CD4-positive, alpha-beta T cell treated with Interleukin-12 subunit alpha and Interleukin-12 subunit beta, for 1 hour (primary cell): Measurements from ENCODE around the gene TMPRSS3.

Experiments
- DNase-seq: peaks from one replicate; pipeline ENCODE4 v3.0.0-alpha.2; 2020

Gene TMPRSS3

GRCh38 chr21:42370894-42371654 lies 24.8 kb downstream of the TMPRSS3 start:
- DNase-seq, result no peak

GRCh38 chr21:42369821-42370220 lies 26.0 kb downstream of the TMPRSS3 start:
- DNase-seq, result no peak

GRCh38 chr21:42367367-42368165 lies 28.3 kb downstream of the TMPRSS3 start:
- DNase-seq, result no peak

- no peak for DNase-seq
These were observed 29.4 kb downstream of the TMPRSS3 start, which contains the start of gene TFF1 for GRCh38 chr21:42366292-42367010. Gene TFF1 (minus strand): TSS chr21:42366535. CDS start chr21:42366495, 40 bp downstream.

GRCh38 chr21:42365770-42366169 lies 30.1 kb downstream of the TMPRSS3 start:
- DNase-seq, result no peak

GRCh38 chr21:42364304-42364865 lies 31.5 kb downstream of the TMPRSS3 start:
- no peak for DNase-seq

GRCh38 chr21:42363312-42363711 lies 32.5 kb downstream of the TMPRSS3 start:
- DNase-seq, result no peak

- DNase-seq, result no peak
These were observed 33.2 kb downstream of the TMPRSS3 start for GRCh38 chr21:42362700-42363099.

GRCh38 chr21:42362198-42362597 lies 33.7 kb downstream of the TMPRSS3 start:
- no peak for DNase-seq

GRCh38 chr21:42361286-42361685 lies 34.6 kb downstream of the TMPRSS3 start:
- DNase-seq, result no peak

- peak; percentile 8 for DNase-seq
These were observed 35.5 kb downstream of the TMPRSS3 start for GRCh38 chr21:42360317-42360716.

GRCh38 chr21:42358937-42359336 lies 36.9 kb downstream of the TMPRSS3 start:
- DNase-seq, result no peak

GRCh38 chr21:42358261-42358660 lies 37.6 kb downstream of the TMPRSS3 start:
- DNase-seq, result no peak

- DNase-seq, result no peak
These were observed 38.5 kb downstream of the TMPRSS3 start for GRCh38 chr21:42357307-42357706.

- no peak for DNase-seq
These were observed 39.2 kb downstream of the TMPRSS3 start for GRCh38 chr21:42356650-42357049.

- DNase-seq, result no peak
These were observed 39.8 kb downstream of the TMPRSS3 start for GRCh38 chr21:42356046-42356445.

- DNase-seq, result no peak
These were observed 42.2 kb downstream of the TMPRSS3 start for GRCh38 chr21:42353623-42354022.

- no peak for DNase-seq
These were observed 43.3 kb downstream of the TMPRSS3 start for GRCh38 chr21:42352441-42353095.

GRCh38 chr21:42351626-42352440 lies 44.0 kb downstream of the TMPRSS3 start:
- no peak for DNase-seq

GRCh38 chr21:42350927-42351426 lies 44.9 kb downstream of the TMPRSS3 start, which contains the start of gene TFF2:
Gene TFF2 (minus strand): TSS chr21:42350994. CDS start chr21:42350957, 37 bp downstream.
- no peak for DNase-seq

GRCh38 chr21:42350318-42350910 lies 45.4 kb downstream of the TMPRSS3 start:
- DNase-seq, result no peak
